Kidney (tissue), 14 donors: ENCODE data around the gene PIK3CD. TPM values are rescaled to one million over a fixed set of nuclear protein-coding genes. Genes with fewer than 3 reads are reported as not detected.

ENCODE experiments used
- DNase-seq, 5 donors: peaks; one replicate each; pipeline ENCODE4 v3.0.0-alpha.2; 2013 to 2020
- FAIRE-seq: peaks from 2 replicates; lab custom pipeline; 2012; peaks lifted over from hg19 to GRCh38; lab: Jason Lieb, UNC
- H3K27ac ChIP-seq, 2 donors: one replicate each; pipeline ENCODE4 v1.7.0; 2013; ENCODE audit warnings: low read depth in 2 of 2, low read length in 2 of 2, inconsistent platforms in 1 of 2
- H3K27me3 ChIP-seq: one replicate; pipeline ENCODE4 v1.7.1; 2013; ENCODE audit warnings: low read length, inconsistent platforms; ENCODE audit not compliant: control insufficient read depth, insufficient read depth
- H3K36me3 ChIP-seq, 3 donors: one replicate each; pipeline versions ENCODE4 v1.7.0 to v1.7.1; 2013; ENCODE audit warnings: low read length in 3 of 3, control low read depth in 1 of 3, inconsistent platforms in 1 of 3; ENCODE audit not compliant: insufficient read depth in 3 of 3, control insufficient read depth in 2 of 3
- H3K4me1 ChIP-seq, 3 donors: one replicate each; pipeline versions ENCODE4 v1.7.0 to v1.7.1; 2013; ENCODE audit warnings: low read length in 3 of 3, inconsistent platforms in 1 of 3, low read depth in 1 of 3; ENCODE audit not compliant: control insufficient read depth in 2 of 3, insufficient read depth in 2 of 3
- H3K4me3 ChIP-seq, 3 donors: one replicate each; pipeline versions ENCODE4 v1.7.0 to v1.8.1; 2013; ENCODE audit warnings: low read length in 3 of 3, control low read depth in 1 of 3, inconsistent platforms in 1 of 3
- H3K9ac ChIP-seq, 3 donors: one replicate each; pipeline versions ENCODE4 v1.7.0 to v1.7.1; 2013; ENCODE audit warnings: low read length in 3 of 3, control low read depth in 1 of 3, inconsistent platforms in 1 of 3
- H3K9me3 ChIP-seq, 3 donors: one replicate each; pipeline versions ENCODE4 v1.7.0 to v1.7.1; 2013; ENCODE audit warnings: low read length in 3 of 3, control low read depth in 1 of 3, inconsistent platforms in 1 of 3; ENCODE audit not compliant: control insufficient read depth in 2 of 3, insufficient read depth in 1 of 3
- CTCF ChIP-seq: IDR thresholded peaks from 3 replicates; pipeline ENCODE4 v1.5.1; 2012; ENCODE audit warnings: mild to moderate bottlenecking, moderate library complexity, borderline replicate concordance; ENCODE audit not compliant: insufficient read depth; ENCODE audit errors: extremely low read depth
- intact Hi-C: fragments of 100-400 bp; cut with DNase I; formaldehyde crosslinking; loops from one replicate; pipeline ENCODE4 v1.11.1; 2022
- polyA plus RNA-seq: library from polyadenylated mRNA; stranded (reverse); fragments of 350-450 nt; fragmentation: Illumina TruSeq; extraction: RNeasy Lipid Tissue Mini Kit (QIAGEN cat#74804); gene quantifications from one replicate; pipeline ENCODE4 v1.2.3, GENCODE V29; 2014; ENCODE audit warnings: low read depth, low replicate concordance; ENCODE audit not compliant: insufficient read depth
- total RNA-seq: library from RNA; stranded (reverse); fragmentation: NEBNext Ultra II Directional; extraction: Animal tissue kit (Norgen Biotek cat#: 25700); gene quantifications from one replicate; pipeline ENCODE4 v1.2.1, GENCODE V29; 2021
- donor health status: control.
- donor health status: control.
- donor health status: control.
- donor health status: control.
- donor health status: control.
- donor health status: DM: yes; HTN: yes; CAD: no.
- donor health status: Normal renal cell carcinoma (clear cell type).

Gene PIK3CD
- total and polyA plus RNA-seq, 2 donors from 2014 or later: 5.3 to 19.7 TPM

- FAIRE-seq (no peak), DNase-seq (no peak)
- no peaks in the 10 kb centered on the region for H3K27me3 ChIP-seq
- H3K9me3 ChIP-seq: no peaks in the 10 kb centered on the region
- H3K36me3 ChIP-seq: no peaks in the 10 kb centered on the region
- H3K27ac ChIP-seq: no peak overlapping the region
- no peak for TF ChIP-seq CTCF
- intact Hi-C loops: no loop called here
- H3K4me1 ChIP-seq: no peaks in the 10 kb centered on the region
- H3K4me3 ChIP-seq: no peak overlapping the region
- H3K9ac ChIP-seq: no peak overlapping the region
Observed at GRCh38 chr1:9643351-9644256, 7.9 kb upstream of the PIK3CD start.

DNA sequence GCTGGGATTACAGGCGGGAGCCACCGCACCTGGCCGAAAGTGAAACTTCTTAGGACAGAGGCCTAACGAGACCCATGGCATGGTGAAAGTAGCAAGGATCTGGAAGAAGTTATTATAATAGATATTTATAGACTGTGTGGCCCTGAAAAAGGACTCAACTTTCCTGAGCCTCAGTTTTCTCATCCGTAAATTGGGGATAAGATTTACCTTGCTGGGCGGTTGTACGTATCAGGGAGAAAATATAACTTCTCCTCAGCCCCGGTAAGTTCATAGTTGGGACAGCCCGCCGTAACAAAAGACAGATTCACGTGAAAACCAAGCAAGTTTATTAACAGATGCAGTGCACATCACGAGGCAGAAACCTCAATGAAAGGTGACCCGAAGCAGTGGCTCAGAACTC, 5.5 kb upstream of the PIK3CD start:
- no peaks in the 10 kb centered on the region for H3K4me1 ChIP-seq
- no peak overlapping the region for H3K27ac ChIP-seq
- no peak for TF ChIP-seq CTCF
- DNase-seq (no peak), FAIRE-seq (no peak)
- no peak overlapping the region for H3K9ac ChIP-seq
- intact Hi-C loops: no loop called here
- H3K27me3 ChIP-seq: peaks cover 2% of the 10 kb centered on the region
- no peaks in the 10 kb centered on the region for H3K36me3 ChIP-seq
- H3K9me3 ChIP-seq: no peaks in the 10 kb centered on the region
- H3K4me3 ChIP-seq: no peak overlapping the region

GRCh38 chr1:9648171-9648570, 3.4 kb upstream of the PIK3CD start:
- no peak for TF ChIP-seq CTCF
- no peak overlapping the region for H3K27ac ChIP-seq
- intact Hi-C loops: no loop called here
- no peak for FAIRE-seq
- peaks cover 0 to 4% (median 0%) of the 10 kb centered on the region in 3 donors for H3K4me1 ChIP-seq
- peaks cover 6% of the 10 kb centered on the region for H3K27me3 ChIP-seq
- no peaks in the 10 kb centered on the region for H3K36me3 ChIP-seq
- no peak overlapping the region for H3K4me3 ChIP-seq
- H3K9ac ChIP-seq: no peak overlapping the region
- H3K9me3 ChIP-seq: no peaks in the 10 kb centered on the region
- DNase-seq: no peak
